NCI-H187 treated with DMSO at 0.1 percent for 48 hours (cell line): ENCODE results near the gene SLC5A1.
A peak's percentile ranks its signal among the peaks of the same experiment; 100 is the strongest.

Source experiments
- DNase-seq: peaks from one replicate; lab custom pipeline; 2025; lab: John Stamatoyannopoulos, UW

Gene SLC5A1

GRCh38 chr22:32050678-32051515, 7.8 kb downstream of the SLC5A1 start:
- no peak for DNase-seq

DNA sequence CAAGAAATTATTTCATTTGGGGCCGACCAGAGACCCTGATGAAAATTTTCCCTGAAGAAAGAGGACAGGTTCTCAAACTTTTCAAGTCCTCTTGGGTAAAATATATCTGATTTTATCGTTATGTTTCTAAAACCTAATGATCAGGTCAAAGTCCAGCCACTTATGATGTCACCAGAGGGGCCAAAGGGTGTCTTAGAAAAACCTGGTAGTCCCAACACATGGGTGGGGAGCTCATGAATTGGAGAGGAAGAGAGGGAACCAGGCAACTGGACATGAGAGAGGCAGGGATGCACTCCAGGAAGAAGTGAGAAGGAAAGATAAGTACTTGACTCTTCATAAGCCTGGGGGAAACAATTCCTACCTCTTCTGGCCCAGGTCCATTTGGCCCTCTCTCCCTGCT, 9.2 kb downstream of the SLC5A1 start:
- no peak for DNase-seq

DNA sequence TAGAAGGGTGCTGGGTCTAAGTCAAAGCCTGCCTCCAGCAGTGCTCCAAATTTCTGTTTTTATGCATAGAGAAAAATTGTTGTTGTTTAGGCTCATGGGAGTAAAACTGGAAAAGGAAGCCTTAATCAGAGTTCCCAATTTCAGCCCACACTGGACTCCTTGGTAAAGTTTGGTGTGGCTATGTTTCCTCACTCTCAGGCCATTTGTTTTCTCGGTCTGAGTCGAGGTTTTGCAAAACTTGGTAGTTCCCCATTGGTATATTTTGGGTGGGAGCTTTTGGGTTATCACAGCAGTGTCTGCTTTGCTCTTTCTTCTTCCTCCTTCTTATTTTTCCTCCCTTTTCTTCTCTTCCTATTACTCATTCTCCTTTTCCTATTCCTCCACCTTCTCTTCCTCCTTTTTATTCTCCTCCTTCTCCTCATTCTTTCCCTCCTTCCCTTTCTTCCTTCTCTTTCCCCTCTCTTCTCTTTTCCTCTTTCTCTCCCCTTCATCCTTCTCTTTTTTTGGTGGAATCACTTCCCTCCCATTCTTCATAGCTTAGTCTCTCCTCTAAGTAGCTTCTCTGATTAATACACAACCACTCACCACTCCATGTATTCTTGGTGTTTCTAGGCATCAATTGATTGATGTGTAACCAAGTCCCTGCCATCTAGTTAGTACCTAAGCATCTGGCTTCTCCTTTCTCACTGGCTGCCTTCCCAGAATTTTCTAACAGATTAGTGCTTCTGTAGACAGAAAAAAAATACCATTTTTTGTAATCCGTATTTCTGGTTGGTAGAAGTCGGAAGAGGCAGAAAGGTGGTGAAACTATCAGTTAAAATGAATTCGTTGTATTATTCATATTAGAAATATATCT, 10.1 kb downstream of the SLC5A1 start:
- no peak for DNase-seq

DNA sequence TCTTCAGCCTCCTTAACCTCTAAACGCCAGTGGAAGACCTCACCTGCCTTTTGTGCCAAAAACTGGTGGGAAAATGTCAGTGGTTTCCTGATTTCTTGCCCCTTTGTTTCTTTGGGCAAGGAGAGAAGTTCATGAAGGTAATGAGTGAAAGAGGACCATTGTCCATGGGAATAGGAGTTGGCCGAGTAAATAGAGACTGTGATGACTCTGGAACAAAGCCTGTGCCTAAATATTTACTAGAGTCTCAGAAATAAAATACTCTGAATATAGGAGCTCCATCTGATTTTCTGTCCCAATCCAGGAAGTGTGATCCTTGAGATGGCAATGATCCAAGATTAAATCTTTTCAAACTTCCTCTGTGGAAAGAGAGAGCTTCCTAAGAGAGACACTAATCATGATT, 12.0 kb downstream of the SLC5A1 start:
- no peak for DNase-seq

GRCh38 chr22:32058656-32059260, 15.7 kb downstream of the SLC5A1 start:
- peak; percentile 27 for DNase-seq

- no peak for DNase-seq
Observed at GRCh38 chr22:32059426-32059825, 16.4 kb downstream of the SLC5A1 start.

DNA sequence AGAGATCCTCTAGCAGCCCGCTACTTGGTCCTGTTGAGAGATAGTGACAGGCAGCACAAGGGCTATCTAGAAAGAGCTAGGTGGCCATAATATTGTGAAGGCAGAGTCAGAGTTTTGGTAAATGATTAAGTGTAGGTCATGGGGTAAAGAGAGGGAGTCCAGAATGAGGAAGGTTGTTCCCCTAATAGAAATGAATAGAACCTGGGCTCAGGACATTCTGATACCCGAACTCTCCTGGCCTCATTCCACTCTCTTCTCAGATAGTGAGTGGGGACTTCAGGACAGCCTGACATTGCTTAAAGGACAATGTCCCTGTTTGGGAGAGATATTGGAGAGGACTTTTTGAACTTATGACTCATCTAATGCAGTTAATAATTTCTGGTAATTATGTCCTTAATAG, 20.6 kb downstream of the SLC5A1 start:
- DNase-seq = no peak

- no peak for DNase-seq
Observed at GRCh38 chr22:32066820-32067219, 23.8 kb downstream of the SLC5A1 start.

DNA sequence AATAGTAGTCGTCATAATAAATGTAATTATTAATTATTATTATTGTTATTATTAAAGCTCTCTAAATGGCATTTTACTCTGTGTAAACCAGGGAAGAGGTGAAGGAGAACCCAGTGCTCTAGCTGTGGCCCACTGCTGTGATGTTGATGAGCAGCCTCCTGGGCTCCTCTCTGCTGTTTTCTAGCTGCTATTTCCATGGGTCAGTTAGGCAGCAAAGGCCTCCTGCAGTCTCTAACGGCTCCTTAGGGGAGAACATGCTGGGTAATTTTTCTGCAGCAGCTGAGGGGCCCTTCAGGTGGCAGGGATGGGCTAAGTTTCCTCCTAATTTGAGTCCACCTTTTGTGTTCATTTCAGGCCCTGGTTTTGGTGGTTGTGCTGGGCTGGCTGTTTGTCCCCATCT, 24.6 kb downstream of the SLC5A1 start:
- no peak for DNase-seq

GRCh38 chr22:32069579-32070372, 26.7 kb downstream of the SLC5A1 start:
- DNase-seq = no peak

DNA sequence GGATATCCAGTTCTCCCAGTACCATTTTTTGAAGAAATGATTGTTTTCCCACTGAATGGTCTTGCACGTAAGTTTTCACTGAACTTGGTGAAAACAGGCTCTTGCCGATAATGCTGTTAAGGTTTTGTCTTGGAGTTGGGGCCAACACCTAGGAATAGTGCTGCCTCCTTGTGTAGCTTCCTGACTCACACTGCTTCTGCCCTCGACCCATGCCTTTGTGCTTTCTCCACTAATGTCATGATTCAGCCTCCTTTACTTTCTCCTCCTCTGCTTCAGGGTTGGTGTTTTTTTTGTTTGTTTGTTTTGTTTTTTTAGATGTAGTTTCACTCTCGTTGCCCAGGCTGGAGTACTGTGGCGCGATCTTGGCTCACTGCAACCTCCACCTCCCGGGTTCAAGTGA, 30.2 kb downstream of the SLC5A1 start:
- DNase-seq = no peak

DNA sequence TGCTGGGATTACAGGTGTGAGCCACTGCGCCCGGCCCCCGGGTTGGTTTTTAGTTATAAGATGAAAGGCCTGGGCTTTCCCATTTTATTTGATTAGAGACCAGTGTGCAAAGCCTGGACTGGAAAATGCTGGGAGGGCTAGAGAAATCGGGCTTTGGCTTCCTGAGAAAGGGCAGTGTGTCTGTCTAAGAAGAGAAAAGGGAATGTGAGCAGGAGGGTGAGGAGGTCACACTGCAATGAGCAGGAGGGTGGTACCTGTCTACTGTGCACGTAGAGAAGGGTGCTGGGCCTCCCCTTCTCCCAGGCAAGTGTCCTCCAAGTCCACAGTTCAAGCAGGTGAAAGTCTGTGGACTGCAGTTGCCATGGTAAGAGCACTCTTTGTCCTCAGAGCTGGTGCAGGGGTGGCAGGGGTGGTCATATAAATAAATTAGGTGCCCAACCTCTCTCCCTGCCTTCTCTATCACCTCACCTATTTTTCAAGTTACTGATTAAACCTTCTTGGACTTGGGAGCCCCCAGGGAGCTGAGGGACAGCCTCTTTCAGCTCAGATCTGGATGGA, 30.8 kb downstream of the SLC5A1 start:
- DNase-seq = no peak

GRCh38 chr22:32075997-32076760, 33.1 kb downstream of the SLC5A1 start:
- DNase-seq = no peak

GRCh38 chr22:32076761-32077084, 33.7 kb downstream of the SLC5A1 start:
- DNase-seq = no peak

- no peak for DNase-seq
Observed at GRCh38 chr22:32077151-32077550, 34.1 kb downstream of the SLC5A1 start.

DNA sequence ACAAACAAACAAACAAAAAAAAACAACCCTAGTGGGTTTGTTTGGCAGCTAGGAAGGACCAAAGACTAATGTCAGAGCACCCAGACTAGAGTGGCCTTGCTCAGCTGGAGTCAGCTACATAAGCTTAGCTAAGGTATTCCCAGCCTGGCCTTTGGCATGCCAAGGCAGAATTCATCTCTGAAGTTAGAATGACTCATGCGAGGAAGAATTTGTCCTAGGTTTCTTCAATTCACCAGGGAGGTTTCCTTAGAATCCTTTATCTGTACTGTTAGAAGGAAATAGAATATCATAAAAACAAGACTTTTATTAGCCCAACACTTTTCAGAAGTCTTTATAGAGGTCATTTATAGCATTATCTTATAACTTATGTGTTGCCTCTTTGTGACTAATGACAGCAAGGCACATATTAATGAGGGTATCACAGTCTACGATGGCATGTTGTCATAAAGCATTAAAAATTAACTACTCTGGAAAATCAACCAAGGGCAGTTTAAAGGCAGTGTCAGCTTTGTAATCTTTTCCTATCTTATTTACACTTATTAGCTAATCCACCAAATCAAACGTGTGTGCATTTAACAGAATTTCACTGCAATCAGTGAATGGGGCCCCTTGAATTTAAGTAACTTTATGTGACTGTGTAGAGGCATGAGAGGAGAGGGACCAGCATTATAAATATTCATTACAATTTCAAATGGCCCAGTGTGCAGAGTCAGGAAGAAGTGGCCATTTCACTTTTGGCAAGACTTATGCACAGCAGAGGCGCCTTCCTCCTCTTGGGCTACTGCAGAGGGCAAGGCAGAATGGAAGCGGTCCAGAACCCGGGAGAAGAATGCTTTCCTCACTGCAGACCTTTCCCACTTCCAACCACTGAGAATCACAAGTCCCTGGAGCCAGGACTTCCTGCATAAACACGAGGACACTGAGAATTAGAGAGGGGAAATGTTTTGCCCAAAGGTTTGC, 36.3 kb downstream of the SLC5A1 start:
- DNase-seq = no peak

GRCh38 chr22:32080904-32081303, 37.8 kb downstream of the SLC5A1 start:
- DNase-seq = no peak

GRCh38 chr22:32082331-32082730, 39.3 kb downstream of the SLC5A1 start:
- no peak for DNase-seq

- no peak for DNase-seq
Observed at GRCh38 chr22:32083000-32083399, 39.9 kb downstream of the SLC5A1 start.

DNA sequence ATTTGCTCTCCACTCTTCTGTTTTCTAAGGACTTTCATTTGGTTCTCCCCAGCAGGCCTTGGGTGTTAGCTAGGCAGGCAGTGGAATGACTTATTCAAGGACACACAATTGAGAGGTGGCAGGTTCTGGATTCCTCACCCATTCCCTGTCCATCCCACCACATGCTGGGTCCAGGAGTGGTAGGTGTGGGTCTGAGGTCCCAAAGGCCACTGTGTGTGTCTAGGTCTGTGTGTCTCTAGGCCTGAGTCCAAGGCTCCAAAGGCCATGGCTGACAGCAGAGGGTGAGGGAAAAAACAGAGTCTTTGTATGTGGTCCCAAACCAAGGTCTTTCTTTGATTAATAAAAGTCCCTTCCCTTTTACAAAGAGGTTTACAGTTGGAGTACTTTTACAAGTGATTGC, 40.8 kb downstream of the SLC5A1 start:
- no peak for DNase-seq
